Measurements from ENCODE around the gene PICK1. TPM values are rescaled to one million over a fixed set of nuclear protein-coding genes. Genes with fewer than 3 reads are reported as not detected.

Gene PICK1
- total RNA-seq, 1 experiment from 2014 or later = 35.7 TPM

DNA sequence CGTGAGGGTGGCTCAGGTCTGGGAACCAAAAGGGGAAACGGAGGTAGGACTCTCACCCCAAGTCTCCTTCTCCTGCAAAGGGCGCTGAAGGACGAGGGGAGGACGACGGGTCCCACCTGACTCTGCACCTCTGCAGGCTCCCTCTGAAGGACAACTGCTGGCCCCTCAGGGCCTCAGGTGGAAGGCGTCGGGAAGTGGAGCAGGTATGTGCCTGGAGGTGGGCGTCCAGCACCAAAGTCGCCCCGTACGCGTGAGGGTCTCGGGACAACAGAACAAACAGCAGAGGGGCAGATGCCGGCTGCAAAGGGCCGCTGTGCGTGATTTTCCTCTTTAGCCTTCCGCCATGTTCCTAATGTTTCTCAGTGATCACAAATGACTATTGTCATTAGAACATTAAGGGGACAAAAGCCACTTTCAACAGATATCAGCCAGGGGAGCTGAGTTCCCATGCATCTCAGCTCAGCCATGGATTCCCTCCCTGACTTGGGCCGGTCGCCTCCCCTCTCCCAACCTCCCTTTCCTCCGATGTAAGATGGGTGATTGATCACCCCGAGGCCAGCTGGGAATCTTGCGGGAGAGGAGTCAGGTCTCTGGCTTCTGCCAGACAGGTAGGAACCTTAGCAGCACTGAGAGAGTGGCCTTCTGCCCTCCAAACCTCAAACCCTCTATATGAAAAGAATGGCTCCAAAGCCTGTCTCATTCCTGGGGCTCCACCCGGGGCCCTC lies 25.9 kb downstream of the PICK1 start:
- Mint-ChIP-seq H3K27ac (no peak overlapping the region), H3K4me3 (no peak overlapping the region; a peak in 1 of 5 replicates), H3K27me3 (ENCODE audit: low read depth) (peaks cover 23% of the 10 kb centered on the region), H3K9me3 (no peaks in the 10 kb centered on the region), H3K36me3 (ENCODE audit: insufficient read depth in 1 of 3, low read depth in 3 of 3) (peaks cover 1 to 11% (median 10%) of the 10 kb centered on the region in 3 experiments; a peak in 3 of 7 replicates), H3K4me1 (peaks cover 13 to 30% of the 10 kb centered on the region in 2 experiments)
- Histone ChIP-seq H3K23me2 (ENCODE audit: insufficient read length, low read depth, low read length, poor library complexity, severe bottlenecking) (no peaks in the 10 kb centered on the region), H2BK5ac (ENCODE audit: insufficient read length, low read length) (no peak overlapping the region), H2BK15ac (ENCODE audit: low read depth, low read length) (no peak overlapping the region), H4K5ac (ENCODE audit: insufficient read length, low read depth, low read length) (no peak overlapping the region), H3K79me2 (ENCODE audit: insufficient read depth, low read length) (no peaks in the 10 kb centered on the region), H3K4me2 (ENCODE audit: insufficient read depth, insufficient read length, low read length) (no peak overlapping the region), H3K27me3 (ENCODE audit: insufficient read depth, low read length) (peaks cover 5% of the 10 kb centered on the region; the same call in 1 of the 2 replicates), H3K23ac (ENCODE audit: insufficient read length, low read depth, low read length) (no peak overlapping the region), H2BK20ac (ENCODE audit: low read depth, low read length, poor library complexity, severe bottlenecking) (no peak overlapping the region), H3K4me1 (ENCODE audit: insufficient read depth, low read length) (no peaks in the 10 kb centered on the region; the same call in 1 of the 2 replicates), H3K27ac (ENCODE audit: insufficient read length, low read depth, low read length) (no peak overlapping the region), H2AK5ac (ENCODE audit: insufficient read length, low read length) (no peak overlapping the region), H3K18ac (ENCODE audit: insufficient read length, low read depth, low read length) (no peak overlapping the region), H3K9ac (ENCODE audit: extremely low read depth, insufficient read length, low read length) (no peak overlapping the region), H3K14ac (ENCODE audit: insufficient read depth, low read length) (no peak overlapping the region; the same call in 1 of the 2 replicates), H2BK12ac (ENCODE audit: insufficient read length, low read depth, low read length) (no peak overlapping the region), H3K79me1 (ENCODE audit: insufficient read depth, low read depth, low read length, poor library complexity, severe bottlenecking) (no peaks in the 10 kb centered on the region), H3T11ph (ENCODE audit: low read length) (no peak overlapping the region), H4K8ac (replicated peaks; ENCODE audit: insufficient read length, low read depth, low read length) (no peak overlapping the region), H3K4ac (ENCODE audit: low read depth, low read length) (no peak overlapping the region), H3K9me3 (ENCODE audit: control insufficient read depth, low read depth, low read length) (no peaks in the 10 kb centered on the region), H2AFZ (ENCODE audit: low read length) (no peak overlapping the region), H3K56ac (ENCODE audit: insufficient read length, low read depth, low read length) (no peak overlapping the region), H2BK120ac (ENCODE audit: low read depth, low read length, poor library complexity, severe bottlenecking) (no peak overlapping the region), H4K20me1 (ENCODE audit: control insufficient read depth, insufficient read depth, insufficient read length) (no peaks in the 10 kb centered on the region), H4K91ac (ENCODE audit: insufficient read length, low read depth, low read length) (no peak overlapping the region)
- no peak for DNase-seq
- TF ChIP-seq, protein P1, sequence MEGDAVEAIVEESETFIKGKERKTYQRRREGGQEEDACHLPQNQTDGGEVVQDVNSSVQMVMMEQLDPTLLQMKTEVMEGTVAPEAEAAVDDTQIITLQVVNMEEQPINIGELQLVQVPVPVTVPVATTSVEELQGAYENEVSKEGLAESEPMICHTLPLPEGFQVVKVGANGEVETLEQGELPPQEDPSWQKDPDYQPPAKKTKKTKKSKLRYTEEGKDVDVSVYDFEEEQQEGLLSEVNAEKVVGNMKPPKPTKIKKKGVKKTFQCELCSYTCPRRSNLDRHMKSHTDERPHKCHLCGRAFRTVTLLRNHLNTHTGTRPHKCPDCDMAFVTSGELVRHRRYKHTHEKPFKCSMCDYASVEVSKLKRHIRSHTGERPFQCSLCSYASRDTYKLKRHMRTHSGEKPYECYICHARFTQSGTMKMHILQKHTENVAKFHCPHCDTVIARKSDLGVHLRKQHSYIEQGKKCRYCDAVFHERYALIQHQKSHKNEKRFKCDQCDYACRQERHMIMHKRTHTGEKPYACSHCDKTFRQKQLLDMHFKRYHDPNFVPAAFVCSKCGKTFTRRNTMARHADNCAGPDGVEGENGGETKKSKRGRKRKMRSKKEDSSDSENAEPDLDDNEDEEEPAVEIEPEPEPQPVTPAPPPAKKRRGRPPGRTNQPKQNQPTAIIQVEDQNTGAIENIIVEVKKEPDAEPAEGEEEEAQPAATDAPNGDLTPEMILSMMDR (conservative IDR thresholded peaks at IDR 0.05) = no peak
- WGBS (ENCODE audit: extremely low coverage, insufficient read length, low lambda C conversion rate) = no CpG with 5 or more reads among the region's 24 CpGs
